ENCODE data around the gene PAPLN.
"Not testable (repeated sequence)": the region's sequence is repeated elsewhere in the genome, so short reads cannot be mapped to it uniquely, and the experiment has no call there.

PAPLN gene, protein sequence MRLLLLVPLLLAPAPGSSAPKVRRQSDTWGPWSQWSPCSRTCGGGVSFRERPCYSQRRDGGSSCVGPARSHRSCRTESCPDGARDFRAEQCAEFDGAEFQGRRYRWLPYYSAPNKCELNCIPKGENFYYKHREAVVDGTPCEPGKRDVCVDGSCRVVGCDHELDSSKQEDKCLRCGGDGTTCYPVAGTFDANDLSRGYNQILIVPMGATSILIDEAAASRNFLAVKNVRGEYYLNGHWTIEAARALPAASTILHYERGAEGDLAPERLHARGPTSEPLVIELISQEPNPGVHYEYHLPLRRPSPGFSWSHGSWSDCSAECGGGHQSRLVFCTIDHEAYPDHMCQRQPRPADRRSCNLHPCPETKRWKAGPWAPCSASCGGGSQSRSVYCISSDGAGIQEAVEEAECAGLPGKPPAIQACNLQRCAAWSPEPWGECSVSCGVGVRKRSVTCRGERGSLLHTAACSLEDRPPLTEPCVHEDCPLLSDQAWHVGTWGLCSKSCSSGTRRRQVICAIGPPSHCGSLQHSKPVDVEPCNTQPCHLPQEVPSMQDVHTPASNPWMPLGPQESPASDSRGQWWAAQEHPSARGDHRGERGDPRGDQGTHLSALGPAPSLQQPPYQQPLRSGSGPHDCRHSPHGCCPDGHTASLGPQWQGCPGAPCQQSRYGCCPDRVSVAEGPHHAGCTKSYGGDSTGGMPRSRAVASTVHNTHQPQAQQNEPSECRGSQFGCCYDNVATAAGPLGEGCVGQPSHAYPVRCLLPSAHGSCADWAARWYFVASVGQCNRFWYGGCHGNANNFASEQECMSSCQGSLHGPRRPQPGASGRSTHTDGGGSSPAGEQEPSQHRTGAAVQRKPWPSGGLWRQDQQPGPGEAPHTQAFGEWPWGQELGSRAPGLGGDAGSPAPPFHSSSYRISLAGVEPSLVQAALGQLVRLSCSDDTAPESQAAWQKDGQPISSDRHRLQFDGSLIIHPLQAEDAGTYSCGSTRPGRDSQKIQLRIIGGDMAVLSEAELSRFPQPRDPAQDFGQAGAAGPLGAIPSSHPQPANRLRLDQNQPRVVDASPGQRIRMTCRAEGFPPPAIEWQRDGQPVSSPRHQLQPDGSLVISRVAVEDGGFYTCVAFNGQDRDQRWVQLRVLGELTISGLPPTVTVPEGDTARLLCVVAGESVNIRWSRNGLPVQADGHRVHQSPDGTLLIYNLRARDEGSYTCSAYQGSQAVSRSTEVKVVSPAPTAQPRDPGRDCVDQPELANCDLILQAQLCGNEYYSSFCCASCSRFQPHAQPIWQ

DNA sequence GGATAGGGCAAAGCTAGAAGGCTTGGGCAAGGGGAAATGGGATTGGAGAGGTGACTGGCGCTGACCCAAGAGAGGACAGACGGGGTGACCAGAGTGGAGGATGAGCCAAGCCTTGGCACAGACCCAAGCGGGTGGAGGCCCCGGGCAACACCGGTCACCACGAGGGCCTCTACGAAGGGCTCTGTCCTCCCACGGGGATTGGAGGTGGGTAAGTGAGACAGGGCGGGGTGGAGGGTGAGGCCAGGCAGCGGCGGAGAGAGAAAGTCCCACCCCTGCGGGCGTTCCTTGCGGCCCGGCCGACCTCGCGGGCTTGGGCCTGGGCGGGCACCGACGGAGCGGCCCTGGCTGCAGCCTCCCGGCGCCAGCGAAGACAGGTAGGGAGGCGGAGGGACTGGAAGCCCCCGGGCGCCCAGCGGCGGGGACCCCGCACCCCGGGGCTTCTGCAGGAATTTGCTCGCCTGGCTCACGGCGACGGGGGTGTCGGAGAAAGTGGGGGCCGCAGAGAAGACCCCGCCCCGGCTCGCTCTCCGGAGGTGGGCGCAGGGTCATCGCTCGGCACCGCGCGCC lies at the start of gene PAPLN:
Gene PAPLN (plus strand): TSS at position 288 of the 567 bp plus-strand sequence. CDS start 2,273 bp downstream, outside the sequence.
- DNase-seq (ENCODE audit: low spot score), result no peak

DNA sequence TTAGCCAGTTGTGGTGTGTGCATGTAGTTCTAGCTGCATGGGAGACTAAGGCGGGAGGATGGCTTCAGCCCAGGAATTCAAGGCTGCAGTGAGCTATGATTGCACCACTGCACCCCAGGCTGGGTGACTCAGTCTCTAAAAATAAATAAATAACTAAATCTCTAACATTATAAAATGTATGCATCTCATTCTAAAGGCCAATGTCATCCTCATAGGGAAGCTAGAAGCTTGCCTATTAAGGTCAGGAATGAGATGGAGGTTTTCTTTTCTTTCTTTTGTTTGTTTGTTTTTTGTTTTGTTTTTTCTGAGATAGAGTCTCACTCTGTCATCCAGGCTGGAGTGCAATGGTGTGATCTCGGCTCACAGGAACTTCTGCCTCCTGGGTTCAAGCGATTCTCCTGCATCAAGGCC lies 48.8 kb upstream of the PAPLN start:
- no peak for DNase-seq (ENCODE audit: low spot score)

DNA sequence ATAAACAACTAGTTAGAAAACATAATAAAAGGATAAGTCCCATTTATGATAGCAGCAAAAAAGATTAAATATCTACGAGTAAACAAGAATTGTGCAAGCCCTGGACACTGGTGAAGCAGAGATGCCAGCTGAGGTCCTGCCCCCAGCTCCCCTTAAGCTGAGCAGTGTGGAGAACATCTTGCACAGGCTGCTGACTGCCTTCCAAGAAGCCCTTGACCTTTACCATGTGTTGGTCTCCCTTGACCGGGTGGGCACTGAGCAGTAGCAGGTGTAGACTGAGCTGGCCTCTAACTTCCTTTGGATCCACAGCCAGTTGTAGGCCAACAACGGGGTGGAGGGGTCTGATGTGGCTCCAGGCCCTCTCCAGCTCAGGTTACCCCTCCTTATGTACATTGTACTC lies 47.7 kb upstream of the PAPLN start:
- DNase-seq (ENCODE audit: low spot score), result no peak

DNA sequence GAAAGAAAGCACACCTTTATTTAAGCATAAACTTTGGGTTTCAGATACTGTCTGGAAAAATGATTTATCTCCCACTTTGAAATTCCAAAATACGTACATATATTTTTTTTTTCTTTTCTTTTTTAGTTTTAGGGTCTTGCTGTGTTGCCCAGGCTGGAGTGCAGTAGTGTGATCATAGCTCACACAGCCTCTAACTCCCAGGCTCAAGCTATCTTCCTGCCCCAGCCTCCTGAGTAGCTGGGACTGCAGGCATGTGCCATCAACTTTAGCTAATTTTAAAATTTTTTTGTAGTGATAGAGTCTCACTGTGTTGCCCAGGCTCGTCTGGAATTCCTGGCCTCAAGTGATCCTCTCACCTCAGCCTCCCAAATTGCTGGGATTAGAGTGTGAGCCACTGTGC lies 45.9 kb upstream of the PAPLN start:
- no peak for DNase-seq (ENCODE audit: low spot score)

DNA sequence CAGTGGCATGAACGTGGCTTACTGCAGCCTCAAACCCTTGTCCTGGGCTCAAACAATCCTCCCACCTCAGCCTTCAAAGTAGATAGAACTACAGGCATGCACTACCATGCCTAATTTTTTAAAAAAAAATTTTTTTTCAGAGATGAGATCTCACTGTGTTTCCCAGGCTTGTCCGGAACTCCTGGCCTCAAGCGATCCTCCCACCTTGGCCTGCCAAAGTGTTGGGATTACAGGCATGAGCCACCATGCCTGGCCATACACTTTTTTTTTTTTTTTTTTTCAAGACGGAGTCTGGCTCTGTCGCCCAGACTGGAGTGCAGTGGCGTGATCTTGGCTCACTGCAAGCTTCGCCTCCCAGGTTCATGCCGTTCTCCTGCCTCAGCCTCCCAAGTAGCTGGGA lies 43.0 kb upstream of the PAPLN start:
- not testable (repeated sequence) for DNase-seq (ENCODE audit: low spot score)

DNA sequence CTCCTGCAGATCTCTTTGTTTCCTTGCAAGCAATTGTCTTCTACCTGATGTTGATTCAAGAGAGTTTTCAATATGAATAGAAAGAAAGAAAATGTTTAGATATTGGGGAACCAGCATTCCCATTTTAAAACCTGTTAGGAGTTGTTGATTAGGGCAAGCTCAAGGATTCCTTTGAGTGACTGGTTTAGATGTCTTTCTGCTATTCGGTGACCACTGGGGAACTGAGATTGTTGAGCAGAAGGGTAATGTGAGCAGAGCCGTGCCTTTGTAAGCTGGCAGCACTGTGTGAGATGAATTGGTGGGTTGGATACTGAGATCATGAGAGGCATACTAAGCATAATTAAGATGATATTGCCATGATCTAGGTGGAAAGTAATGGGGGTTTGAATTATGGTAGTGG lies 39.1 kb upstream of the PAPLN start:
- DNase-seq (ENCODE audit: low spot score), result no peak

DNA sequence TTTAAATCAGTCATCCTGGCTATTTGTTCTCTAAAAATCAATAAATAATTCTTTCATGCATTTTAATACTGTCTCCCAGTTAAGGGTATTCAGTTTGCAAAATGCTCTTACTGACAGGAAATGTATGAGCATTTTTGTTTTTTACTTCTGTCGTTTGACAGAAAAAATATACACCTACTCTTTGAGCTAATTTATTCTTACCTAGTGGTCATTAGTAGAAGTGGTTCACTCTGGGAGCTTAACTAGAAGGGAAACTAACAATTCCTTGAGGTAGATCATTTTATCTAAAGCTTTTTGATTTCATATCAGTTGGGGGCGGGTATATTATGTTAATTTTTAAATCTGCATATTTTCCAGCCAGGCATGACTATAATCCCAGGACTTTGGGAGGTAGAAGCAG lies 33.8 kb upstream of the PAPLN start:
- DNase-seq (ENCODE audit: low spot score), result no peak

DNA sequence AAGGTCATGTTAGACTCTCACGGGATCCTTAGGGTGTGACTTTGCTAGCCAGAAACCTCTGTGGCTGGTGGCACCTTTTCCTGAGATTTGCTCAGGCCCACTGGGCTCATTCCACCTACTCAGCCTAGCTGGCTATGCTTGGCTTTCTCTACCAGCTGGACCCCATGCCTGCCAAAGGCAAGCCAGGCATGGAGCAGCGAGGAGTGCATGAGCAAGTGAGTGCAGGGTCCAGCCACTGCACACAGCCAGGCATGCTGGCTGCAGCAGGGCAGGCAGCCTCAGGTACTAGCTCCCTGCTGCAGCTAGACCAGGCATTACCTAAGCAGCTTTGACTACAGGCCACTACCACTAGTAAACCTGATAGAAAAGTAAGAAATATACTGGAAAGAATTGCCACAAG lies 29.7 kb upstream of the PAPLN start:
- DNase-seq (ENCODE audit: low spot score), result no peak

DNA sequence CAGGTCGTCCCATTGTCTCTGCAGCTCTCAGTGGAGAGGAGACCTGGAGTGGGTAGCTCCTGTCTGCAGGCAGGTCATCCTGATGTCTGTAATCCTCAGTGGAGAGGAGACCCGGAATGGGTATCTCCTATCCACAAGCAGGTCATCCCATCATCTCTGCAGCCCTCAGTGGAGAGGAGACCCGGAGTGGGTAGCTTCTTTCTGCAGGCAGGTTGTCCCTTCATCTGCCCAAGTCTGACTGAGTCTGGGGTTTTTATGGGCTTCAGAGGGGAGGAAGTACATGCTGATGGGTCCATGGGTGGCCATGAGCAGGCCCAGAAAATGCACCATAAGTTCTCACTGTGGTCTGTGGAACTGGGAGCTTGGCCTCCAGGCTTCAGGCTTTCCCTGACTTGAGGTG lies 28.9 kb upstream of the PAPLN start:
- no peak for DNase-seq (ENCODE audit: low spot score)

DNA sequence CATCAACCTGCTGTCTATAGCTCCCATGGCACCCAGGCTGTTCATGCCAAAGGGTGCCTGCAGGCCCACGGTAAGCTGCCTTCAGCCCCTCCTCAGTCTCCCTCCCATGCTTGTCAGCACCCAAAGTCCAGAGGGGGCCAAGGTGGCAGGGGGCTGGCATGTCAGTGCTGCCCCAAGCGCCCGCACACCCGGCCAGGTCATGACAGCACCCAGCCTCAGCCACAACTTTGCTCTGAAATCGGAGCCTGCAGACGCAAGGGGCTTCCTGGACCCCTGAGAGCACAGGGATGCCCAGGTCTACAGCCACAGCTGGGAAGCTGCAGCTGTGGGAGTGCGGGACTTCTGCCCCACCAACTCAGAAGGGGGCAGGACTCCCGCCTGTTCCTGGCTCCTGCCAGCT lies 28.5 kb upstream of the PAPLN start:
- no peak for DNase-seq (ENCODE audit: low spot score)

DNA sequence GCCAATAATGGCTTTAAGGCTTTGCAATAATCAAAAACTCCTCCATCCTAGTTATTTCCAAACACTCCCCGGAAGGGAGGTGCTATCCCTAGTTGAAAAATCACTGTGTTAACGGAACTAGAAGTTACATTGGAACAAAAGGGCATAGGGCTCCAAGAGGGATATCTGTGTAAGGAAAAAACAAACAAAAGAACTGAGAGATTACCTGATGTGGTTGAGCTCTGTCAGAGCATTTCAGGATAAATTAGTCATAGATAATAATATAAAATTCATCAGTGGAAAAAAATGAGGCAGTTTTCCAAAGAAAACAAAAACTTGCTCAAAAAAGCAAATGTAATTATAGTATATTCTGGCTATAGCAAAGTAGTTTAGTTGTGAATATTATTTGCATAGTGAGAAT lies 27.4 kb upstream of the PAPLN start:
- DNase-seq (ENCODE audit: low spot score), result no peak

DNA sequence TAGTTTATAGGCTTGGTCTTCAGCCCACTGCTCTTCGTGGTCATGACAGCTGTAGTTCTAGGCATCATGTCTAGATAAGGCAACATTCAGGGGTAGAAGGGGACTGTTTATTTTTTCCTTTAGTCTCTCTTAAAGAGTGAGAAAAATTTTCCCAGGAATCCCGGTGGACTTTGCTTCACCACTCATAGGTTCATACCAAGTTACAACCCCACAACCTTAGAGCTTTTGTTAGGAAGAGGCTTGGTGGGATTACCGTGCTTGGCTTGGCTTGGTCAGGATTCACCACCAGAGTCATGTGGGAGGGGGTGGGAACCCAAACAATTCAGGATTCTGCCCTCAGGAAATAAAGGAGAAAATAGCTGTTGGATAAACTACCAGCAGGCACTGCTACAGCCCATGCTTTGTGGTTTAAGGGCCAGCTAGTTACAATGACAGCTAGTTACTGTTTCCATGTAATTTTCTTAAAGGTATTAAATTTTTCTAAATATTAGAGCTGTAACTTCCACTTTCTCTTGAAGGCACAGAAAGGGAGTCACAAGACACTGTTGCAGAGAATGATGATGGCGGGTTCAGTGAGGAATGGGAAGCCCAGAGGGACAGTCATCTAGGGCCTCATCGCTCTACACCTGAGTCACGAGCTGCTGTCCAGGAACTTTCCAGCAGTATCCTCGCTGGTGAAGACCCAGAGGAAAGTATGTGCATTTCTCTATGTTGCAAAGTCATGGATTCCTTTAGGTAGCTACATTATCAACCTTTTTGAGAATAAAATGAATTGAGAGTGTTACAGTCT lies 25.9 kb upstream of the PAPLN start:
- DNase-seq (ENCODE audit: low spot score), result no peak

DNA sequence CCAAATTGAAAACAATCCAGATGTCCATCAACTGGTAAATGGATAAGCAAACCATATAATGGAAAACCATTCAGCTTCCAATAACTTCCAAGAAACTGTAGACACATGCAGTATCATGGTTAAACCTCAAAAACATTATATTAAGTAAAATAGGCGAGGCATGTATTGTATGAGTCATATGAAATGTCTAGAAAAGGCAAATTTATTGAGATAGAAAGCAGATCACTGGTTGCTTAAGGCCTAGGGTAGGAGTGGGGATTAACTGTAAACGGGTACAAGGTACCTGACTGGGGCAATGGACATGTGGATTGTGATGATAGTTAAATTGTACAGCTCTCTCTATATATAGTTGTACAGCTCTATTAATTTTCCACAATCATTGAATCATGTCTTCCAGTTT lies 21.3 kb upstream of the PAPLN start:
- no peak for DNase-seq (ENCODE audit: low spot score)

DNA sequence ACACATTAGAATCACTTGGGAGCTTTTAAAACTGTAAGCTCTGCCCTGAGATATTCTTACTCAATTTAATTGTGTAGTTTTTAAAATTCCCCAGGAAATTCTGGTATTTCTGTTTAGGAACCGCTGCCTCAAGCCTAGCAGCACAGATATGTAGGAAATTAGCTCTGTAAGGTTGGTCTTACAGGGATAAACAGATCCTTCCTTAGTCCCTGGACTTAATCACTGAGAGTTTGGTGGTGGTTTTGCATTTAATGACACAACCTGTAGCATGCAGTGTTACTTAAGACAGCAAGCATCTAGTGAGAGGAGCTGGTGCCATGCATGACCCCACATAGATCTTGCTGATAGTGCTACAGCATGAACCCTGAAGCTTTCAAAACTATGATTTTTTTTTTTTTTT lies 19.9 kb upstream of the PAPLN start:
- DNase-seq (ENCODE audit: low spot score), result no peak

DNA sequence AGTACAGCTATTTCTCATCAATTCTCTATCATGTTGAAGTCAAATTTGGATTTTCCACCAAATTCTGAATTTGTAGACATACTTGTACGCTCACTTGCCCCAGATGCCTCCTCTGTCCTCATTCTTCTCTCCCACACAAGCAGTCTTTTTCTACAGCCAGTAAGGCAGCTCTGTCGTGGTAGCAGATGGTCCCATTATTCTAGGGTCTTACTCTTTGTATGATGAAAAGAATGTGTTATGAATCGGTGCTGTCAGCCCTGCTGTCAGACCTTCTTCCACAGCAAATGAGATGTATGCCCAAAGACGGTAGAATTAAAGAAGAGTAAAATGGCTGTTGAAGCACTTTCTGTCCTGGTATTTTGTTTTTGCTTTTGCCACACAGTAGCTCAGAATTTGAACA lies 17.2 kb upstream of the PAPLN start:
- no peak for DNase-seq (ENCODE audit: low spot score)

DNA sequence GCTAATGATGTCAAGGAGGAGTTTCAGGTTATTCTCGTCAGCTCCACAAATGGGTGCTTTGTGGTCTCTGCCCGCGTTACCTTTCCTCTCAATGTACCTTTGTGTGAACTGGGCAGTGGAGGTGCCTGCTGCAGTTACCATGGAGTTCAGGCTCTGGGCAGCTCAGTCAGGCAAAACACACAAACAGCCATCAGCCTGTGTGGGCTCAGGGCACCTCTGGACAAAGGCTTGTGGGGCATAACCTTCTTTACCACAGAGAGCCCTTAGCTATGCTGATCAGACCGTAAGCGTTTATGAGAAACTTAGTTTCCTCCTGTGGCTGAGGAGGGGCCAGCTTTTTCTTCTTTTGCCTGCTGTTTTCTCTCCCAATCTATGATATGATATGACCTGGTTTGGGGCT lies 16.7 kb upstream of the PAPLN start:
- no peak for DNase-seq (ENCODE audit: low spot score)

DNA sequence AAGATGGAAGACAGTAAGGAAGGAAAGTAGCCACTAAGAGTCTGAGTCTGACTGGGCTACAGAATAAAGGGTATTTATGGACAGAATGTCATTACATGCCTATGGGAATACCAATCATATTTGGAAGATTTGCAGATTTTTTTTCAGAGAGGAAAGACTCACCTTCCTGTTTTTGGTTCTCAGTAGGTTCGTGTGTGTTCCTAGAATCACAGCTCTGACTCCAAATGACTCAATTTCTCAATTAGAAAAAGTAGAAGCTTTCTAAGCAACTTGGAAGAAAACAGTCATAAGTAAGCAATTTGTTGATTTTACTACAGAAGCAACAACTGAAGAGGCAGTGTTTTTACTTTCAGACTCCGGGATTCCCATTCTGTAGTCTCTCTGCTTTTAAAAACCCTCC lies 15.4 kb upstream of the PAPLN start:
- DNase-seq (ENCODE audit: low spot score), result no peak

DNA sequence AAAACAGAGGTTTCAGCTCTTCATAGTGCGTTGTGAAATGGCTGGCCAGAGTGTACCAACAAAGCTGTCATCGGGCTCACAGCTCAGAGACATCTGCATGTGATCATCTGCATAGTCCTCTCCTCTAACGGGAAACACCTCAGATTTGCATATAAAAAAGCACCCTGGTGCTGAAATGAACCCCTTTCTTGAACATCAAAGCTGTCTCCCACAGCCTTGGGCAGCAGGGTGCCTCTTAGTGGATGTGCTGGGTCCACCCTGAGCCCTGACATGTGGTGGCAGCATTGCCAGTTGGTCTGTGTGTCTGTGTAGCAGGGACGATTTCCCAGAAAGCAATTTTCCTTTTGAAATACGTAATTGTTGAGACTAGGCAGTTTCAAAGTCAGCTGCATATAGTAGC lies 14.3 kb upstream of the PAPLN start:
- no peak for DNase-seq (ENCODE audit: low spot score)

DNA sequence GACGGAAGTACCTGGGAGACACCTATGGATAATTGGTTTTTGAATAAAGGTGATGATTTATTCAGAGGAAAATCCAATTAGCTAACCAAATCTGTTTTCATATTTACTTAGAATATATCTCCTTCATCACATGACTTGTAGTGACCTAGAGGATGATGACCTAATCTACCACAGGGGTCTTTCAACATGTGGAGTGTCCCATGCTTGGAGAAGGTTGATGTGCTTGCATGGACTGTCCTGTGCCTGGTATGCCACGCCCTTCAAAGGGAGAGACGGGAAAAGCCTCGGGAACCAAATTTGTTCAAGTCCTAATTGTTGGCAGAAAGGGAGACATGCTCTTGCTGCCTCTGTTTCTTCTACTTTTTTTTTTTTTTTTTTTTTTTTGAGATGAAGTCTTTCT lies 11.8 kb upstream of the PAPLN start:
- no peak for DNase-seq (ENCODE audit: low spot score)

DNA sequence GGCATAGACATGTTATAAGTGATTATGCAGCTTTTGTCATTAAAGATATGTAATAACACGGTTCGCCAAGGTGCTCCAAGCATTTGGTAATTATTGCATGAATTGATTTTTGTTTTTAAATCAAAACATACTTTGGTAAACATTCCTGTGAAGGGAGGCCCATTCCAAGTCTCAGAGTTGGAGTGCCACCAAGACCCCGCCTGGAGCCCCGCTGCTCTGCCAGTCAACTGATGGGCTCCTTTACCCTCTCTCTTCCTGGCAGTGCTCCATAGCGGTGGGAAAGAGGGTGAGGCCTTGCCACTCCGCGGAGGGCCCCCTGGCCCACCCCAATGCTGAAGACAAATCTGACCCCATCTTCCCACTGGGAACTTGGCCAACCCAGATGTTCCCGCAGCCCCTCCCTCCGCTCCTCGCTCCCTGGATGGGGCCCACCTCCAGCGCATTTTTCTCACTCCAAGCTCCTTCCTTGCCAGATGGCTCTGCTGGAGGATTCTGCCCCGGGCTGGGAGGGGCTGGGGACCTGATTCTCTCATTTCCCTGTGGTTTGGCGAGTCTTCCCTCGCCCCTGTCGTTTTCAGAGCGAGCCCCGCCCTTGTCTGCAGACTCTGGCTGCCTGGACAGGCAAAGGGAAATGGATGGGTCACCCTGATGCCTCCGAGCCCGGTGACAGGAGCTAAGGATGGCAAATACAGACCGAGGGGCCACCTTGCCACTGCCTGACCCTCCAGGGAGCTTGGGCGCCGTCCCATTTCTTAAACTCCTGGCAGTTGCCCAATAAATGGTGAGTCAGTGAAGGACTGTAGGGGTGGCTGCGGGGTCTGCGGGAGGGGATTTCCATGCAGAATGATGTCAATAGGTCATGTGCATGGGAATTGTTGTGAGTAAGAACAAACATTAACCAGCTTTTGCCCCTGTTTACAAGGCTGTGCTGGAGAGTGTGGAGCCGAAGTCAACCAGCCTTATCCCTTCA lies 9.2 kb upstream of the PAPLN start:
- no peak for DNase-seq (ENCODE audit: low spot score)

All from CD4-positive, alpha-beta T cell treated with Interleukin-2 at 100 ng/mL for 4 hours (primary cell).